WERI-Rb-1 (cell line): ENCODE results near the gene TGM3.

Experiments
- DNase-seq: peaks from one replicate; pipeline ENCODE4 v3.0.0-alpha.2; 2020
- H3K27ac ChIP-seq: fragments of 250-450 bp; sonication (Bioruptor Pico); 2 replicates; pipeline ENCODE4 v1.5.1; 2020; ENCODE audit warnings: mild to moderate bottlenecking, moderate library complexity
- H3K27me3 ChIP-seq: fragments of 250-450 bp; sonication (Bioruptor Pico); 2 replicates; pipeline ENCODE4 v1.5.1; 2021; ENCODE audit warnings: mild to moderate bottlenecking, low read depth, moderate library complexity; ENCODE audit not compliant: insufficient read depth, severe bottlenecking
- H3K36me3 ChIP-seq: fragments of 250-450 bp; sonication (Bioruptor Pico); 2 replicates; pipeline ENCODE4 v1.5.1; 2020; ENCODE audit warnings: mild to moderate bottlenecking, moderate library complexity
- H3K4me3 ChIP-seq: 2 replicates; pipeline ENCODE4 v1.5.1; 2011; ENCODE audit warnings: low read depth, mild to moderate bottlenecking, control low read depth, low read length
- H3K9me3 ChIP-seq: fragments of 250-450 bp; sonication (Bioruptor Pico); 2 replicates; pipeline ENCODE4 v1.5.1; 2021; ENCODE audit warnings: mild to moderate bottlenecking, moderate library complexity; ENCODE audit not compliant: severe bottlenecking
- TF ChIP-seq, protein P1 (sequence below): IDR thresholded peaks from 2 replicates; pipeline ENCODE4 v1.5.1; 2011; ENCODE audit warnings: low read depth, mild to moderate bottlenecking, control low read depth, inconsistent platforms, low read length

TGM3 gene

DNA sequence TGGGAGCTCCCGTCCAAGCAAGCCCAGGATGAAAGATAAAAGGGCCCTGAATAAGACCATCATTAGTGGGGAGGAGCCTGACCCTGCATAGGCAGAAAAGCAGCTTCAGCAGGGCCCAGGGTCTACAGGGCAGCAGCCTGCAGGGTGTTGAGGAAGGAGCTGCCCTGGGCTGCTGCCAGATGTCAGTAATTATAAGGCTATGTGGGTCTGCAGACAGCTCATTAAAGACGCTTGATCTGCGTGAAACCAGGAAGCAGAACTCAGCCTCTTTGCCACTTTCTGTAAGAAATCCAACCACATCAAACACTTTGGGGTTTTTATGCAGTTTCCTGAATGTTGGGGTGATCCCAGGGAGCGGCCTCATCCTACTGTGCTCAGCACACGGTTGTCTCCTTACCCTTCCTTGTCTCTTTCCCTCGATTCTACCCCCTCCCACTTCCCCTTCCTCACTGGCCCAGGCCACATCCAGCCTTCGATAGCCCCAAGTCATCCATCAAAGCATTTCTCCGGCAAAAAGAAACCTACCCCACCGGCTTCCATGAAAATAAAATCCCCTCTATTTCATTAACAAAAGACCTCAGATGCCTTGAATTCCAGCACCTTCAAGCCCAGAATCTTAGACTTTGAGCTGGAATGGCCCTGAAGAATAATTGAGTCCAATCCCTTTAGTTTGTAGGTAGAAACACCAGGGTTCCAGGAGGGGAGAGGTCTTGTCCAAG, 83.9 kb downstream of the TGM3 start:
- H3K27me3 ChIP-seq: no peaks in the 10 kb centered on the region
- DNase-seq: no peak
- H3K27ac ChIP-seq: no peak overlapping the region
- TF ChIP-seq, protein P1, sequence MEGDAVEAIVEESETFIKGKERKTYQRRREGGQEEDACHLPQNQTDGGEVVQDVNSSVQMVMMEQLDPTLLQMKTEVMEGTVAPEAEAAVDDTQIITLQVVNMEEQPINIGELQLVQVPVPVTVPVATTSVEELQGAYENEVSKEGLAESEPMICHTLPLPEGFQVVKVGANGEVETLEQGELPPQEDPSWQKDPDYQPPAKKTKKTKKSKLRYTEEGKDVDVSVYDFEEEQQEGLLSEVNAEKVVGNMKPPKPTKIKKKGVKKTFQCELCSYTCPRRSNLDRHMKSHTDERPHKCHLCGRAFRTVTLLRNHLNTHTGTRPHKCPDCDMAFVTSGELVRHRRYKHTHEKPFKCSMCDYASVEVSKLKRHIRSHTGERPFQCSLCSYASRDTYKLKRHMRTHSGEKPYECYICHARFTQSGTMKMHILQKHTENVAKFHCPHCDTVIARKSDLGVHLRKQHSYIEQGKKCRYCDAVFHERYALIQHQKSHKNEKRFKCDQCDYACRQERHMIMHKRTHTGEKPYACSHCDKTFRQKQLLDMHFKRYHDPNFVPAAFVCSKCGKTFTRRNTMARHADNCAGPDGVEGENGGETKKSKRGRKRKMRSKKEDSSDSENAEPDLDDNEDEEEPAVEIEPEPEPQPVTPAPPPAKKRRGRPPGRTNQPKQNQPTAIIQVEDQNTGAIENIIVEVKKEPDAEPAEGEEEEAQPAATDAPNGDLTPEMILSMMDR: no peak
- H3K4me3 ChIP-seq: no peak overlapping the region
- H3K9me3 ChIP-seq: no peaks in the 10 kb centered on the region
- H3K36me3 ChIP-seq: no peaks in the 10 kb centered on the region

DNA sequence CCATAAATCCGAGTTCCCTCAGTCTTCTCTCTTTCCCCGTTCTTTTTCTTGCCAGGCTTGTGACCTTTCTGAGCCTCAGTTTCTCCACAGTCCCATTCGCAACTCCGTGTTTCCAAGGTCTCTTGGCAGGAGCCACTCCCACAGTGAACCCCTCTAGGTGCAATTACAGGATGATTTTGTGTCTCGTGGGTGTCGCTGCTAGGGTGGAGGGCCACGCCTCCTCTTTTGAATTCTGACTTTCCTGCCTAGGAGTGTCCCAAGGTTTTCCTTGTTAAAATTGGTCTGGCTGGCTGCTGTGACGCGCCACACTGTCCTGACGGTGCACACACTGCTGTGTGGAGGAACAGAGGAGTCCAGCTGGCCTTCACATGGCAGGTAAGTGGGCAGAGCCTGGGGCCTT, 84.8 kb downstream of the TGM3 start, which contains the start of gene TGM6:
TSS of gene TGM6 (plus strand) at position 301 of the 400 bp plus-strand sequence. CDS start at position 369, 68 bp downstream.
- no peaks in the 10 kb centered on the region for H3K9me3 ChIP-seq
- H3K4me3 ChIP-seq: no peak within 1 kb of the TSS
- no peaks in the 10 kb centered on the region for H3K36me3 ChIP-seq
- H3K27ac ChIP-seq: no peak within 1 kb of the TSS
- no peaks in the 10 kb centered on the region for H3K27me3 ChIP-seq
- TF ChIP-seq, protein P1: no peak
- no peak for DNase-seq

DNA sequence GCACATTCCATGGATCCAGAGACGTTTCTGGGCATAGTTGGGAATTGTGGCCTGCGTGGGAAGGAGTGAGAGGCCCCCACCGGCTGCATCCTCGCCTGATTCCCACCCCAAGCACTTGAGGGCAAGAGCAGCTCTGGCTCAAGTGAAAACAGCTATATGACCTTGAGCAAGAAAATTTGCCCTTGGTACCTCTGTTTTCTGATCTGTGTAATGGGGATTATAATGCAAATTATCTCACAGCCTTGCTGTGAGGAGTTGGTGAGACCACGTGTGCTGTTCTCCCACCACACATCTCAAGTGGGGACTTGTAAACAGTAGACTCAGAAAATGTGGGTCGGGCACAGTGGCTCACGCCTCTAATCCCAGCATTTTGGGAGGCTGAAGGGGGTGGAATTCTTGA, 85.5 kb downstream of the TGM3 start:
- no peaks in the 10 kb centered on the region for H3K9me3 ChIP-seq
- no peak overlapping the region for H3K4me3 ChIP-seq
- no peak for DNase-seq
- no peak overlapping the region for H3K27ac ChIP-seq
- H3K36me3 ChIP-seq: no peaks in the 10 kb centered on the region
- no peaks in the 10 kb centered on the region for H3K27me3 ChIP-seq
- TF ChIP-seq, protein P1: no peak

DNA sequence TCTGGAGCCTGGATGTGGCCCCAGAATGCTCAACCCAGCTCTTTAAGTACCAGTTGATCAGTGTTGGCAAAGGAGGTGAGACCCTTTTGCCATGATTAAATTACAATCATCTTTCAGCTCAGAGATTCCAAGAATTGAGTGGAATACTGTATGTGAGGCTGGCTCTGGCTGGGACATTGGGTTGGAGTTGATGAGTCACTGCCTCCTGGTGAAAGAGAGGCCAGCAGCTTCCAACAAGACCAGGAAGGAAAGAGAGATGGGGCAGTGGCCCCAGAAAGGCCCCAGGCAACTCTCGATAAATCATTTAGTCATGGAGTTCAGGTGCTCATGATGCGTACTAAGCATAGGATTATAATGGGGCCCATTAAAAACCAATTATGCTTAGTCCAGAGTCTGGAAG, 87.0 kb downstream of the TGM3 start:
- H3K9me3 ChIP-seq: peaks cover 6% of the 10 kb centered on the region
- no peak overlapping the region for H3K27ac ChIP-seq
- no peak overlapping the region for H3K4me3 ChIP-seq
- no peaks in the 10 kb centered on the region for H3K36me3 ChIP-seq
- H3K27me3 ChIP-seq: no peaks in the 10 kb centered on the region
- TF ChIP-seq, protein P1: no peak
- no peak for DNase-seq

DNA sequence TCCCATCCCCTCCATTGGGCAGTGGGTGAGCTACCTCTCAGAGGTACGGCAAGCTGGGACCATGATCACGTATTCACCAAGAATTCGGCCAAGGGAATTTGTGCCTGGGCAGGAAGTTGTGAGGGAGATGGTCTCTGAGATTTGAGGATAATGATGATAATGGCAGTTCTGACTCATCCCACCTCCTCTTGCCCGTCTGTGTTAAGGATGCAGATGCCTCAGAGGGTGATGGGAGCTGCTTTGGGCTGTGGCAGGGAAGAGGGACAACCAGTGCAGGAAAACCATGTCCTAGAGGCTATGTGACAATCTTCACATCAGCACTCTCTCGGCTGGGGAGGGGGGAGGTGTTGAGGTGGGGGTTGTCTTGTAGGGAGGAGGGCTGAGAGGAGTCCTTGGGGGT, 89.2 kb downstream of the TGM3 start:
- Histone ChIP-seq H3K4me3 (no peak overlapping the region), H3K27ac (no peak overlapping the region), H3K27me3 (no peaks in the 10 kb centered on the region), H3K36me3 (no peaks in the 10 kb centered on the region), H3K9me3 (peaks cover 6% of the 10 kb centered on the region)
- TF ChIP-seq, protein P1: no peak
- DNase-seq: no peak

DNA sequence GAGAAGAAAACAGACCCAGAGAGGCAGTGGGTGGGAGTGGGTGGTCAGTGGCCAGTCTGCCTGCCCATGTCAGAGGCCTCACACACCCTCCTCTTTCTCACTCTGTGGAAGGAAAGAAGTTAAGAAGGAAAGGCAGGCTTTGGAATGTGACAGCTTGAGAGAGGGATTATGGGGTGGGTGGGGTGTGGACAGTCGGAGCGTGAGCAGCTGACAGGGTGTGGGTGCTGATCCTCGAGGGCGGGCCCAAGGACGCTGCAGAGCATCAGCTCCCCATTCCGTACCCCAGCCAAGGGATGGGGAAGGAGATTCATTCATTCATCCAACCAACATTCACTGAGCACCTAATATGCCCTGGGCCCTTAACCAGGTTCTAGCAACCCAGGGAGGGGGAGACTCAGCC, 89.7 kb downstream of the TGM3 start:
- Histone ChIP-seq H3K36me3 (no peaks in the 10 kb centered on the region), H3K4me3 (no peak overlapping the region), H3K9me3 (peaks cover 6% of the 10 kb centered on the region), H3K27ac (no peak overlapping the region), H3K27me3 (no peaks in the 10 kb centered on the region)
- TF ChIP-seq, protein P1: no peak
- peak; percentile 64 for DNase-seq
